HEK293 (cell line): ENCODE results near the gene MOCS3.

Source experiments
- CTCF ChIA-PET: fragments of 350-600 bp; formaldehyde crosslinking; extraction: SDS; loops from one replicate; lab custom pipeline; 2021; ENCODE audit warnings: antibody characterized with exemption; lab: Yijun Ruan, JAX
- POLR2A ChIA-PET: fragments of 300-600 bp; formaldehyde crosslinking; extraction: SDS; loops from one replicate; lab custom pipeline; 2020; ENCODE audit warnings: antibody characterized with exemption, inconsistent platforms; lab: Yijun Ruan, JAX
- H3K27ac ChIP-seq: fragments of 200-500 bp; sonication (Bioruptor generic); 2 replicates; pipeline ENCODE4 v1.5.1; 2014; ENCODE audit warnings: low read depth, low read length, control low read depth, inconsistent platforms; ENCODE audit errors: extremely low read depth
- H3K36me3 ChIP-seq, 2 experiments: fragments of 200-500 bp in 1 of 2; sonication (Bioruptor generic) in 1 of 2; 1 replicate in 1 of 2; 2 replicates in 1 of 2; pipeline ENCODE4 v1.5.1; 2014 to 2017; ENCODE audit warnings: inconsistent platforms in 2 of 2, low read length in 2 of 2; ENCODE audit not compliant: control insufficient read depth in 2 of 2, insufficient read depth in 1 of 2
- H3K4me1 ChIP-seq: fragments of 200-500 bp; sonication (Bioruptor generic); 2 replicates; pipeline ENCODE4 v1.5.1; 2014; ENCODE audit warnings: mild to moderate bottlenecking, low read length, inconsistent platforms; ENCODE audit not compliant: control insufficient read depth, insufficient read depth
- H3K4me3 ChIP-seq: 2 replicates; pipeline ENCODE4 v1.5.1; 2011; ENCODE audit warnings: low read depth, mild to moderate bottlenecking, control low read depth, low read length, moderate library complexity
- H3K9me3 ChIP-seq: fragments of 200-500 bp; sonication (Bioruptor generic); 2 replicates; pipeline ENCODE4 v1.5.1; 2014; ENCODE audit warnings: low read depth, low read length, inconsistent platforms; ENCODE audit not compliant: control insufficient read depth, insufficient read depth
- BCL11B ChIP-seq: fragments of 450-650 bp; formaldehyde crosslinking; IDR thresholded peaks from 2 replicates; pipeline ENCODE4 v1.5.1; 2016; ENCODE audit warnings: low read depth, missing biosample characterization, missing genetic modification characterization
- GLIS1 ChIP-seq: fragments of 450-650 bp; formaldehyde crosslinking; IDR thresholded peaks from 2 replicates; pipeline ENCODE4 v1.5.1; 2016; ENCODE audit warnings: missing biosample characterization, missing genetic modification characterization
- MZF1 ChIP-seq: fragments of 450-650 bp; formaldehyde crosslinking; IDR thresholded peaks from 2 replicates; pipeline ENCODE4 v1.5.1; 2017; ENCODE audit warnings: missing biosample characterization, missing genetic modification characterization, borderline replicate concordance
- ZEB2 ChIP-seq: fragments of 450-650 bp; formaldehyde crosslinking; IDR thresholded peaks from 2 replicates; pipeline ENCODE4 v1.5.1; 2016; ENCODE audit warnings: missing biosample characterization, missing genetic modification characterization
- ZNF19 ChIP-seq: fragments of 450-650 bp; formaldehyde crosslinking; IDR thresholded peaks from 2 replicates; pipeline ENCODE4; 2016; ENCODE audit warnings: missing biosample characterization, missing genetic modification characterization, low read depth
- ZNF211 ChIP-seq: fragments of 450-650 bp; formaldehyde crosslinking; IDR thresholded peaks from 2 replicates; pipeline ENCODE4 v1.5.1; 2016; ENCODE audit warnings: low read depth, missing biosample characterization, missing genetic modification characterization
- ZNF24 ChIP-seq: fragments of 450-650 bp; formaldehyde crosslinking; IDR thresholded peaks from 2 replicates; pipeline ENCODE4 v1.5.1; 2016; ENCODE audit warnings: missing biosample characterization, missing genetic modification characterization
- ZNF266 ChIP-seq: fragments of 450-650 bp; formaldehyde crosslinking; IDR thresholded peaks from 2 replicates; pipeline ENCODE4 v1.5.1; 2016; ENCODE audit warnings: missing biosample characterization, missing genetic modification characterization, low read depth
- ZNF311 ChIP-seq: fragments of 450-650 bp; formaldehyde crosslinking; IDR thresholded peaks from 2 replicates; pipeline ENCODE4 v1.5.1; 2017; ENCODE audit warnings: missing biosample characterization, missing genetic modification characterization, borderline replicate concordance
- ZNF544 ChIP-seq: fragments of 450-650 bp; formaldehyde crosslinking; IDR thresholded peaks from 2 replicates; pipeline ENCODE4 v1.5.0; 2017; ENCODE audit warnings: missing biosample characterization, missing genetic modification characterization
- ZNF561 ChIP-seq: fragments of 450-650 bp; IDR thresholded peaks from 2 replicates; pipeline ENCODE4 v1.5.1; 2018; ENCODE audit warnings: missing biosample characterization, missing genetic modification characterization, borderline replicate concordance
- ZNF610 ChIP-seq: fragments of 450-650 bp; formaldehyde crosslinking; IDR thresholded peaks from 2 replicates; pipeline ENCODE4 v1.5.1; 2016; ENCODE audit warnings: missing biosample characterization, missing genetic modification characterization, borderline replicate concordance
- ZSCAN30 ChIP-seq: fragments of 450-650 bp; IDR thresholded peaks from 2 replicates; pipeline ENCODE4 v1.5.1; 2018; ENCODE audit warnings: missing biosample characterization, mild to moderate bottlenecking, missing genetic modification characterization, moderate library complexity
- TF ChIP-seq, protein P1 (sequence below): fragments of 450-650 bp; formaldehyde crosslinking; IDR thresholded peaks from 2 replicates; pipeline ENCODE4 v1.5.1; 2016; ENCODE audit warnings: missing biosample characterization, missing genetic modification characterization
- TF ChIP-seq, protein P2 (sequence below): fragments of 450-650 bp; formaldehyde crosslinking; conservative IDR thresholded peaks from 2 replicates; pipeline ENCODE4 v1.5.1; 2016; ENCODE audit warnings: low read depth, missing biosample characterization, missing genetic modification characterization
- TF ChIP-seq, protein P3 (sequence below): fragments of 450-650 bp; formaldehyde crosslinking; IDR thresholded peaks from 2 replicates; pipeline ENCODE4 v1.5.1; 2017; ENCODE audit warnings: missing biosample characterization, missing genetic modification characterization
- TF ChIP-seq, protein P4 (sequence below): fragments of 450-650 bp; formaldehyde crosslinking; IDR thresholded peaks from 2 replicates; pipeline ENCODE4 v1.5.1; 2016; ENCODE audit warnings: missing biosample characterization, missing genetic modification characterization
- TF ChIP-seq, protein P5 (sequence below): fragments of 450-650 bp; formaldehyde crosslinking; IDR thresholded peaks from 2 replicates; pipeline ENCODE4 v1.5.1; 2016; ENCODE audit warnings: missing biosample characterization, missing genetic modification characterization

The MOCS3 gene

DNA sequence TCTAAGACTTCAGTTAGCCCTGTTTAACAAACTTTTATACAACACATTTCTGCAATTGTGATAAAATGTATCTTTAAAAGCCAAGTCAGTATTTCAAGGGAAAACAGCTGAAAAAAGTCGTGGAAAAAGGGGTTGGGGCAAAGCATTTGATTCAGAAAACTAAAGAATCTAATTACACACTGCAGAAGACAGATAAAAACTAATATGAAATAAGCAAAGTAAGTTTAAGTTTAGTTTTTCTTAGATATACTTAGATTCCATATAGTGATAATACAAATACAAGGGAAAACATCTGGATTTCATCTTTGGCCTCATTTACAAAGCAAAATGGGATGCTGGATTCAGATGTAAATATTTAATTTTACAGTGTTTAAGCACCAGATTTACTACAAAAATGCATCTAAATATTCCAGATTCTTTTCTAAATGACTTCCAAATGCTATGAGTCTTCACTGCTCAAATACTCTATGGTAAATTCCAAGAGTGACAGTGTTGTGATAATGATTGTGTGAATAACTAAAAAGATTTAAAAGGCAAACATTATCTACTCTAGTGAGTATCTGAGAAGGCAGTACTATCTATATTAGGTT, 25.8 kb upstream of the MOCS3 start:
- no peak overlapping the region for H3K27ac ChIP-seq
- POLR2A ChIA-PET, result interaction anchor here (3.6 to 5.9 kb wide), 2 partner anchors 25 to 138 kb away, joined by 17 to 35 read pairs; partner anchors contain the start of genes BCAS4, DPM1 and MOCS3
- peaks cover 37 to 70% of the 10 kb centered on the region in 2 experiments for H3K36me3 ChIP-seq
- no peaks in the 10 kb centered on the region for H3K4me1 ChIP-seq
- TF ChIP-seq ZEB2 (tag by site-specific recombination) (no peak), ZNF211 (tag by site-specific recombination) (no peak), ZSCAN30 (tag by site-specific recombination) (no peak), ZNF561 (tag by site-specific recombination) (no peak)
- TF ChIP-seq, protein P1, sequence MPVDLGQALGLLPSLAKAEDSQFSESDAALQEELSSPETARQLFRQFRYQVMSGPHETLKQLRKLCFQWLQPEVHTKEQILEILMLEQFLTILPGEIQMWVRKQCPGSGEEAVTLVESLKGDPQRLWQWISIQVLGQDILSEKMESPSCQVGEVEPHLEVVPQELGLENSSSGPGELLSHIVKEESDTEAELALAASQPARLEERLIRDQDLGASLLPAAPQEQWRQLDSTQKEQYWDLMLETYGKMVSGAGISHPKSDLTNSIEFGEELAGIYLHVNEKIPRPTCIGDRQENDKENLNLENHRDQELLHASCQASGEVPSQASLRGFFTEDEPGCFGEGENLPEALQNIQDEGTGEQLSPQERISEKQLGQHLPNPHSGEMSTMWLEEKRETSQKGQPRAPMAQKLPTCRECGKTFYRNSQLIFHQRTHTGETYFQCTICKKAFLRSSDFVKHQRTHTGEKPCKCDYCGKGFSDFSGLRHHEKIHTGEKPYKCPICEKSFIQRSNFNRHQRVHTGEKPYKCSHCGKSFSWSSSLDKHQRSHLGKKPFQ (tag by site-specific recombination), result no peak
- H3K4me3 ChIP-seq, result no peak overlapping the region
- H3K9me3 ChIP-seq, result no peaks in the 10 kb centered on the region
- CTCF ChIA-PET, result interaction anchor here (0.6 to 2.5 kb wide), 6 partner anchors 9 to 263 kb away, joined by 3 to 9 read pairs (median 4); partner anchors contain the start of gene BCAS4

DNA sequence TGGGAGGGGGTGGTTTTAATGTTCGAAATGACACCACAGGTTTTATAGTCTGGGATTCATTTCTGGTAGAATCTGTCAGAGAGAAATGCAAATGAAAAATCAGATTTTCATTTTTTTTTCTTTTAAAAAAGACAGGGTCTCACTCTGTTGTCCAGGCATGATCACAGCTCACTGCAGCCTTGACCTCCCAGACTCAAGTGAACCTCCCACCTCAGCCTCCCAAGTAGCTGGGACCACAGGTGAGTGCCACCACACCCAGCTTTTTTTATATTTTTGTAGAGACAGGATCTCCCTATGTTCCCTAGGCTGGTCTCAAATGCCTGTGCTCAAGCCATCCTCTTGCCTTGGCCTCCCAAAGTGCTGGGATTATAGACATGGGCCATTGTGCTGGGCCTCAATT, 25.0 kb upstream of the MOCS3 start:
- Histone ChIP-seq H3K36me3 (peaks cover 39 to 66% of the 10 kb centered on the region in 2 experiments), H3K4me1 (no peaks in the 10 kb centered on the region), H3K4me3 (no peak overlapping the region), H3K27ac (peak overlapping the region; percentile 6; the same call in 1 of the 2 replicates), H3K9me3 (no peaks in the 10 kb centered on the region)
- ChIA-PET POLR2A (no interaction called here), CTCF (interaction anchor here (0.6 to 1.7 kb wide), 4 partner anchors 8 to 115 kb away, joined by 3 to 4 read pairs (median 4); no protein-coding TSS in a partner anchor)
- TF ChIP-seq ZNF610 (no peak), ZNF19 (tag by site-specific recombination) (no peak), MZF1 (no peak), ZNF544 (no peak), GLIS1 (tag by site-specific recombination) (no peak), ZNF266 (no peak), ZNF311 (tag by site-specific recombination) (no peak), BCL11B (tag by site-specific recombination) (no peak), ZNF24 (tag by site-specific recombination) (no peak)
- TF ChIP-seq, protein P2, sequence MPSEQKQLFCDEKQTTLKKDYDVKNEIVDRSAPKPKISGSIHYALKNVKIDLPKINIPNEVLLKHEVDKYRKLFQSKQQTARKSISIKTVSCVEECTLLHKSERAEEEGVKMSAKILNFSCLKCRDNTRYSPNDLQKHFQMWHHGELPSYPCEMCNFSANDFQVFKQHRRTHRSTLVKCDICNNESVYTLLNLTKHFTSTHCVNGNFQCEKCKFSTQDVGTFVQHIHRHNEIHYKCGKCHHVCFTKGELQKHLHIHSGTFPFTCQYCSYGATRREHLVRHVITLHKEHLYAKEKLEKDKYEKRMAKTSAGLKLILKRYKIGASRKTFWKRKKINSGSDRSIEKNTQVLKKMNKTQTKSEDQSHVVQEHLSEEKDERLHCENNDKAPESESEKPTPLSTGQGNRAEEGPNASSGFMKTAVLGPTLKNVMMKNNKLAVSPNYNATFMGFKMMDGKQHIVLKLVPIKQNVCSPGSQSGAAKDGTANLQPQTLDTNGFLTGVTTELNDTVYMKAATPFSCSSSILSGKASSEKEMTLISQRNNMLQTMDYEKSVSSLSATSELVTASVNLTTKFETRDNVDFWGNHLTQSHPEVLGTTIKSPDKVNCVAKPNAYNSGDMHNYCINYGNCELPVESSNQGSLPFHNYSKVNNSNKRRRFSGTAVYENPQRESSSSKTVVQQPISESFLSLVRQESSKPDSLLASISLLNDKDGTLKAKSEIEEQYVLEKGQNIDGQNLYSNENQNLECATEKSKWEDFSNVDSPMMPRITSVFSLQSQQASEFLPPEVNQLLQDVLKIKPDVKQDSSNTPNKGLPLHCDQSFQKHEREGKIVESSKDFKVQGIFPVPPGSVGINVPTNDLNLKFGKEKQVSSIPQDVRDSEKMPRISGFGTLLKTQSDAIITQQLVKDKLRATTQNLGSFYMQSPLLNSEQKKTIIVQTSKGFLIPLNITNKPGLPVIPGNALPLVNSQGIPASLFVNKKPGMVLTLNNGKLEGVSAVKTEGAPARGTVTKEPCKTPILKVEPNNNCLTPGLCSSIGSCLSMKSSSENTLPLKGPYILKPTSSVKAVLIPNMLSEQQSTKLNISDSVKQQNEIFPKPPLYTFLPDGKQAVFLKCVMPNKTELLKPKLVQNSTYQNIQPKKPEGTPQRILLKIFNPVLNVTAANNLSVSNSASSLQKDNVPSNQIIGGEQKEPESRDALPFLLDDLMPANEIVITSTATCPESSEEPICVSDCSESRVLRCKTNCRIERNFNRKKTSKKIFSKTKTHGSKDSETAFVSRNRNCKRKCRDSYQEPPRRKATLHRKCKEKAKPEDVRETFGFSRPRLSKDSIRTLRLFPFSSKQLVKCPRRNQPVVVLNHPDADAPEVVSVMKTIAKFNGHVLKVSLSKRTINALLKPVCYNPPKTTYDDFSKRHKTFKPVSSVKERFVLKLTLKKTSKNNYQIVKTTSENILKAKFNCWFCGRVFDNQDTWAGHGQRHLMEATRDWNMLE (tag by site-specific recombination), result no peak
- TF ChIP-seq, protein P3, sequence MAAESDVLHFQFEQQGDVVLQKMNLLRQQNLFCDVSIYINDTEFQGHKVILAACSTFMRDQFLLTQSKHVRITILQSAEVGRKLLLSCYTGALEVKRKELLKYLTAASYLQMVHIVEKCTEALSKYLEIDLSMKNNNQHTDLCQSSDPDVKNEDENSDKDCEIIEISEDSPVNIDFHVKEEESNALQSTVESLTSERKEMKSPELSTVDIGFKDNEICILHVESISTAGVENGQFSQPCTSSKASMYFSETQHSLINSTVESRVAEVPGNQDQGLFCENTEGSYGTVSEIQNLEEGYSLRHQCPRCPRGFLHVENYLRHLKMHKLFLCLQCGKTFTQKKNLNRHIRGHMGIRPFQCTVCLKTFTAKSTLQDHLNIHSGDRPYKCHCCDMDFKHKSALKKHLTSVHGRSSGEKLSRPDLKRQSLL (tag by site-specific recombination), result no peak
- TF ChIP-seq, protein P4, sequence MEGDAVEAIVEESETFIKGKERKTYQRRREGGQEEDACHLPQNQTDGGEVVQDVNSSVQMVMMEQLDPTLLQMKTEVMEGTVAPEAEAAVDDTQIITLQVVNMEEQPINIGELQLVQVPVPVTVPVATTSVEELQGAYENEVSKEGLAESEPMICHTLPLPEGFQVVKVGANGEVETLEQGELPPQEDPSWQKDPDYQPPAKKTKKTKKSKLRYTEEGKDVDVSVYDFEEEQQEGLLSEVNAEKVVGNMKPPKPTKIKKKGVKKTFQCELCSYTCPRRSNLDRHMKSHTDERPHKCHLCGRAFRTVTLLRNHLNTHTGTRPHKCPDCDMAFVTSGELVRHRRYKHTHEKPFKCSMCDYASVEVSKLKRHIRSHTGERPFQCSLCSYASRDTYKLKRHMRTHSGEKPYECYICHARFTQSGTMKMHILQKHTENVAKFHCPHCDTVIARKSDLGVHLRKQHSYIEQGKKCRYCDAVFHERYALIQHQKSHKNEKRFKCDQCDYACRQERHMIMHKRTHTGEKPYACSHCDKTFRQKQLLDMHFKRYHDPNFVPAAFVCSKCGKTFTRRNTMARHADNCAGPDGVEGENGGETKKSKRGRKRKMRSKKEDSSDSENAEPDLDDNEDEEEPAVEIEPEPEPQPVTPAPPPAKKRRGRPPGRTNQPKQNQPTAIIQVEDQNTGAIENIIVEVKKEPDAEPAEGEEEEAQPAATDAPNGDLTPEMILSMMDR (tag by site-specific recombination), result no peak
- TF ChIP-seq, protein P5, sequence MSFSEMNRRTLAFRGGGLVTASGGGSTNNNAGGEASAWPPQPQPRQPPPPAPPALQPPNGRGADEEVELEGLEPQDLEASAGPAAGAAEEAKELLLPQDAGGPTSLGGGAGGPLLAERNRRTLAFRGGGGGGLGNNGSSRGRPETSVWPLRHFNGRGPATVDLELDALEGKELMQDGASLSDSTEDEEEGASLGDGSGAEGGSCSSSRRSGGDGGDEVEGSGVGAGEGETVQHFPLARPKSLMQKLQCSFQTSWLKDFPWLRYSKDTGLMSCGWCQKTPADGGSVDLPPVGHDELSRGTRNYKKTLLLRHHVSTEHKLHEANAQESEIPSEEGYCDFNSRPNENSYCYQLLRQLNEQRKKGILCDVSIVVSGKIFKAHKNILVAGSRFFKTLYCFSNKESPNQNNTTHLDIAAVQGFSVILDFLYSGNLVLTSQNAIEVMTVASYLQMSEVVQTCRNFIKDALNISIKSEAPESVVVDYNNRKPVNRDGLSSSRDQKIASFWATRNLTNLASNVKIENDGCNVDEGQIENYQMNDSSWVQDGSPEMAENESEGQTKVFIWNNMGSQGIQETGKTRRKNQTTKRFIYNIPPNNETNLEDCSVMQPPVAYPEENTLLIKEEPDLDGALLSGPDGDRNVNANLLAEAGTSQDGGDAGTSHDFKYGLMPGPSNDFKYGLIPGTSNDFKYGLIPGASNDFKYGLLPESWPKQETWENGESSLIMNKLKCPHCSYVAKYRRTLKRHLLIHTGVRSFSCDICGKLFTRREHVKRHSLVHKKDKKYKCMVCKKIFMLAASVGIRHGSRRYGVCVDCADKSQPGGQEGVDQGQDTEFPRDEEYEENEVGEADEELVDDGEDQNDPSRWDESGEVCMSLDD, result no peak
- TF ChIP-seq, all 188 proteins: peak for 0
